K562 (cell line): ENCODE measurements around the gene GSTM1. TPM values are rescaled to one million over a fixed set of nuclear protein-coding genes. Genes with fewer than 3 reads are reported as not detected.
A peak's percentile ranks its signal among the peaks of the same experiment; 100 is the strongest.

Experiments used
- AFF1 ChIP-seq, 2 experiments: fragments of 450-650 bp; IDR thresholded peaks; 2 replicates each; pipeline ENCODE4 v1.6.1; 2018; ENCODE audit warnings: mild to moderate bottlenecking in 2 of 2, low read depth in 1 of 2; ENCODE audit not compliant: partially characterized antibody in 2 of 2
- CAMTA2 ChIP-seq: fragments of 250-450 bp; sonication (Bioruptor Pico); conservative IDR thresholded peaks from 2 replicates; pipeline ENCODE4 v1.5.1; 2022
- CBFA2T2 ChIP-seq: fragments of 450-650 bp; conservative IDR thresholded peaks from 2 replicates; pipeline ENCODE4 v1.6.1; 2017; ENCODE audit warnings: mild to moderate bottlenecking
- CHD4 ChIP-seq: fragments of 200-600 bp; sonication (generic); IDR thresholded peaks from 3 replicates; pipeline ENCODE4 v1.6.1; 2012; ENCODE audit warnings: low read depth, mild to moderate bottlenecking, mixed read lengths, low read length, inconsistent platforms; ENCODE audit not compliant: insufficient read depth, insufficient replicate concordance, poor library complexity, severe bottlenecking
- ETS1 ChIP-seq: conservative IDR thresholded peaks from 2 replicates; pipeline ENCODE4 v1.6.1; 2011; ENCODE audit warnings: low read depth, mild to moderate bottlenecking, low read length; ENCODE audit not compliant: control insufficient read depth
- FOXK1 ChIP-seq: sonication (generic); formaldehyde crosslinking; IDR thresholded peaks from 2 replicates; pipeline ENCODE4 v1.8.0; 2022; ENCODE audit warnings: missing genetic modification reagents, mild to moderate bottlenecking, borderline replicate concordance
- KAT7 ChIP-seq: sonication (generic); formaldehyde crosslinking; IDR thresholded peaks from 2 replicates; pipeline ENCODE4 v1.8.0; 2022; ENCODE audit warnings: missing genetic modification reagents, mild to moderate bottlenecking, borderline replicate concordance
- NFE2 ChIP-seq: IDR thresholded peaks from 2 replicates; pipeline ENCODE4 v1.6.1; 2014; ENCODE audit warnings: antibody characterized with exemption, low read depth
- NFIC ChIP-seq: fragments of 450-650 bp; IDR thresholded peaks from 2 replicates; pipeline ENCODE4 v1.6.1; 2017; ENCODE audit warnings: mild to moderate bottlenecking, inconsistent platforms
- NR1H2 ChIP-seq: sonication (generic); formaldehyde crosslinking; IDR thresholded peaks from 2 replicates; pipeline ENCODE4 v1.4.0; 2020; ENCODE audit warnings: mild to moderate bottlenecking, missing genetic modification reagents
- OTX1 ChIP-seq: fragments of 450-650 bp; formaldehyde crosslinking; IDR thresholded peaks from 2 replicates; pipeline ENCODE4 v1.4.0; 2022; ENCODE audit warnings: mild to moderate bottlenecking
- POLR2AphosphoS5 ChIP-seq: IDR thresholded peaks from 2 replicates; pipeline ENCODE4 v1.6.1; 2011; ENCODE audit warnings: mild to moderate bottlenecking, low read depth, low read length, moderate library complexity; ENCODE audit not compliant: control insufficient read depth, insufficient read depth
- POLR2H ChIP-seq: IDR thresholded peaks from 2 replicates; pipeline ENCODE4 v1.6.1; 2016; ENCODE audit warnings: missing genetic modification characterization, low read depth, mild to moderate bottlenecking, control low read depth, missing compliant biosample characterization, moderate library complexity
- THRAP3 ChIP-seq: fragments of 450-650 bp; IDR thresholded peaks from 2 replicates; pipeline ENCODE4 v1.6.1; 2016; ENCODE audit warnings: mild to moderate bottlenecking, inconsistent platforms, borderline replicate concordance
- ZBTB7A ChIP-seq: IDR thresholded peaks from 2 replicates; pipeline ENCODE4 v1.6.1; 2011; ENCODE audit warnings: low read depth, mild to moderate bottlenecking, low read length, moderate library complexity, borderline replicate concordance; ENCODE audit not compliant: control insufficient read depth
- ZNF174 ChIP-seq: fragments of 250-450 bp; sonication (Bioruptor Pico); IDR thresholded peaks from 2 replicates; pipeline ENCODE4 v1.4.0; 2020; ENCODE audit warnings: mild to moderate bottlenecking
- ZNF184 ChIP-seq: sonication (generic); formaldehyde crosslinking; IDR thresholded peaks from 2 replicates; pipeline ENCODE4 v1.5.0; 2020; ENCODE audit warnings: missing genetic modification reagents
- ZNF217 ChIP-seq: sonication (generic); formaldehyde crosslinking; IDR thresholded peaks from 2 replicates; pipeline ENCODE4 v1.8.0; 2022; ENCODE audit warnings: mild to moderate bottlenecking, missing genetic modification reagents
- polyA plus RNA-seq, 8 experiments: library from polyadenylated mRNA; depleted of rRNA in 4 of 8; stranded (reverse) in 5 of 8; unstranded in 3 of 8; fragments of >200 nt; fragmentation: Nextera tagmentation in 2 of 8; fragmentation: Illumina TruSeq in 1 of 8; extraction: Ambion mirVana in 2 of 8; extraction: Trizol in 1 of 8; gene quantifications; 2 replicates each; pipeline versions ENCODE4 v1.2.1 to v1.2.3, GENCODE V29; 2011 to 2014; ENCODE audit warnings: inconsistent platforms in 1 of 8, missing spikeins in 1 of 8
- total RNA-seq, 7 experiments: library from RNA; depleted of rRNA in 6 of 7; stranded (reverse); fragments of >200 nt in 6 of 7; fragmentation: Illumina TruSeq in 2 of 7; extraction: Trizol in 2 of 7; gene quantifications; 2 replicates each; pipeline versions ENCODE4 v1.2.1 to v1.2.3, GENCODE V29; 2011 to 2021; ENCODE audit warnings: low replicate concordance in 1 of 7
- TF ChIP-seq, protein P1 (sequence below): fragments of 250-450 bp; sonication (Bioruptor Pico); IDR thresholded peaks from 2 replicates; pipeline ENCODE4 v1.5.0; 2020; ENCODE audit warnings: mild to moderate bottlenecking, borderline replicate concordance
- TF ChIP-seq, protein P2 (sequence below), 2 experiments: fragments of 450-650 bp; IDR thresholded peaks; 2 replicates each; pipeline ENCODE4 v1.6.1; 2016

Gene GSTM1
- total and polyA plus RNA-seq, 9 of the 15 experiments (the other 6 are each of a cell fraction or from before 2014, with no cell fraction given): not detected

DNA sequence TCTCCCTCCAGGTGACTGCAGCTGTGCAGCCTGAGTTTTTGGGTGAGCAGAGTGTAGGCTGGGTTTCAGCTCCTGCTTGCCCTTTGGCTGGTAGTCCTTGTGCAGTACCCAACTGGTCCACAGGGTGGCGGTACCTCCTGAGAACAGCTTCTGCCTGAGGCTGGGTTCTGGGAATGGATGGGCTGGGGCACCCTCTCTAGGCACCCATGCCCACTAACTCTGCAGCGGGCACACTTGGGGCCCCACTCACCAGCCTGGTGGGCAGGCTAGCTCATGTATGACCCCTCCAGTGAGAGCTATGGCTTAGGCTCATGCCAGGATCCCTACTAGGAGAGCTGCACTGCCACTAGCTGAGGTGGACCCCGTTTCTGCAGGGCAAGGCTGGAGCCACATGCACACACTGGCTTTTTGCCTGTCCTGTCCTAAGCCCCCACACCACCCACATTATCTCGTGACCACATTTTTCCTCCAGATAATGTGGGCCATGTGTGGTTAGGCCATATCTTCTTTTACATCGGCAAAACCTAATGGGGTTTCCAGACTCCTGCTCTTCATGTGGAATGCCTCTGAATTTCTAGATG lies 47.2 kb upstream of the GSTM1 start (continued):
- TF ChIP-seq, protein P1, sequence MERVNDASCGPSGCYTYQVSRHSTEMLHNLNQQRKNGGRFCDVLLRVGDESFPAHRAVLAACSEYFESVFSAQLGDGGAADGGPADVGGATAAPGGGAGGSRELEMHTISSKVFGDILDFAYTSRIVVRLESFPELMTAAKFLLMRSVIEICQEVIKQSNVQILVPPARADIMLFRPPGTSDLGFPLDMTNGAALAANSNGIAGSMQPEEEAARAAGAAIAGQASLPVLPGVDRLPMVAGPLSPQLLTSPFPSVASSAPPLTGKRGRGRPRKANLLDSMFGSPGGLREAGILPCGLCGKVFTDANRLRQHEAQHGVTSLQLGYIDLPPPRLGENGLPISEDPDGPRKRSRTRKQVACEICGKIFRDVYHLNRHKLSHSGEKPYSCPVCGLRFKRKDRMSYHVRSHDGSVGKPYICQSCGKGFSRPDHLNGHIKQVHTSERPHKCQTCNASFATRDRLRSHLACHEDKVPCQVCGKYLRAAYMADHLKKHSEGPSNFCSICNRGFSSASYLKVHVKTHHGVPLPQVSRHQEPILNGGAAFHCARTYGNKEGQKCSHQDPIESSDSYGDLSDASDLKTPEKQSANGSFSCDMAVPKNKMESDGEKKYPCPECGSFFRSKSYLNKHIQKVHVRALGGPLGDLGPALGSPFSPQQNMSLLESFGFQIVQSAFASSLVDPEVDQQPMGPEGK (CRISPR knock-in tag): no peak
- TF ChIP-seq THRAP3: no peak
- TF ChIP-seq NFE2: no peak
- no peak for TF ChIP-seq POLR2H (tag)
- no peak for TF ChIP-seq POLR2AphosphoS5
- TF ChIP-seq, protein P2, sequence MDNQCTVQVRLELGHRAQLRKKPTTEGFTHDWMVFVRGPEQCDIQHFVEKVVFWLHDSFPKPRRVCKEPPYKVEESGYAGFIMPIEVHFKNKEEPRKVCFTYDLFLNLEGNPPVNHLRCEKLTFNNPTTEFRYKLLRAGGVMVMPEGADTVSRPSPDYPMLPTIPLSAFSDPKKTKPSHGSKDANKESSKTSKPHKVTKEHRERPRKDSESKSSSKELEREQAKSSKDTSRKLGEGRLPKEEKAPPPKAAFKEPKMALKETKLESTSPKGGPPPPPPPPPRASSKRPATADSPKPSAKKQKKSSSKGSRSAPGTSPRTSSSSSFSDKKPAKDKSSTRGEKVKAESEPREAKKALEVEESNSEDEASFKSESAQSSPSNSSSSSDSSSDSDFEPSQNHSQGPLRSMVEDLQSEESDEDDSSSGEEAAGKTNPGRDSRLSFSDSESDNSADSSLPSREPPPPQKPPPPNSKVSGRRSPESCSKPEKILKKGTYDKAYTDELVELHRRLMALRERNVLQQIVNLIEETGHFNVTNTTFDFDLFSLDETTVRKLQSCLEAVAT (IDR thresholded peaks at IDR 0.05): no peak
- no peak for TF ChIP-seq CHD4
- no peak for TF ChIP-seq ETS1
- peak; percentile 53; the same call in 1 of the 2 replicates for TF ChIP-seq KAT7
- TF ChIP-seq CAMTA2 (CRISPR knock-in tag): no peak
- no peak for TF ChIP-seq AFF1 (IDR thresholded peaks at IDR 0.05; ENCODE audit: low read depth in 1 of 2, partially characterized antibody in 2 of 2)
- no peak for TF ChIP-seq NR1H2 (CRISPR knock-in tag)
- TF ChIP-seq CBFA2T2: peak; percentile 25; the same call in 1 of the 2 replicates
- no peak for TF ChIP-seq NFIC
- no peak for TF ChIP-seq ZBTB7A
- no peak for TF ChIP-seq FOXK1 (CRISPR knock-in tag)
- TF ChIP-seq ZNF217 (CRISPR knock-in tag): no peak
- no peak for TF ChIP-seq ZNF174 (CRISPR knock-in tag)
- no peak for TF ChIP-seq ZNF184 (CRISPR knock-in tag)
- TF ChIP-seq OTX1 (CRISPR knock-in tag): peak; percentile 42; the same call in 1 of the 2 replicates
